ENCODE measurements around the gene FDXACB1. TPM values are rescaled to one million over a fixed set of nuclear protein-coding genes. Genes with fewer than 3 reads are reported as not detected.

FDXACB1 gene
- total RNA-seq, 1 donor from 2014 or later: 3.7 TPM

DNA sequence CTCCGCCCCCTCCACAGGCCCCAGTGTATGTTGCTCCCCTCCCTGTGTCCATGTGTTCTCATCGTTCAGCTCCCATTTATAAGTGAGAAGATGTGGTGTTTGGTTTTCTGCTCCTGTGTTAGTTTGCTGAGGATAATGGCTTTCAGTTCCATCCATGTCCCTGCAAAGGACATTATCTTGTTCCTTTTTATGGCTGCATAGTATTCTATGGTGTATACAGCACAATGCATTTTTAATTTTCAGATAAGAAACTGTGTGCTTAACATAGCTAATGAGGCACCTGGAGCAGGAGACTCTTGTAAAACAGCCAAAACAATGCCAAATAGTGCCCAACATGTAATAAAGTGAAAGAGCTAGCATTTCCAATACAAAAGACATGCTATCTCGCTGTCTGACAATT lies 29.3 kb downstream of the FDXACB1 start:
- TF ChIP-seq, protein P1, sequence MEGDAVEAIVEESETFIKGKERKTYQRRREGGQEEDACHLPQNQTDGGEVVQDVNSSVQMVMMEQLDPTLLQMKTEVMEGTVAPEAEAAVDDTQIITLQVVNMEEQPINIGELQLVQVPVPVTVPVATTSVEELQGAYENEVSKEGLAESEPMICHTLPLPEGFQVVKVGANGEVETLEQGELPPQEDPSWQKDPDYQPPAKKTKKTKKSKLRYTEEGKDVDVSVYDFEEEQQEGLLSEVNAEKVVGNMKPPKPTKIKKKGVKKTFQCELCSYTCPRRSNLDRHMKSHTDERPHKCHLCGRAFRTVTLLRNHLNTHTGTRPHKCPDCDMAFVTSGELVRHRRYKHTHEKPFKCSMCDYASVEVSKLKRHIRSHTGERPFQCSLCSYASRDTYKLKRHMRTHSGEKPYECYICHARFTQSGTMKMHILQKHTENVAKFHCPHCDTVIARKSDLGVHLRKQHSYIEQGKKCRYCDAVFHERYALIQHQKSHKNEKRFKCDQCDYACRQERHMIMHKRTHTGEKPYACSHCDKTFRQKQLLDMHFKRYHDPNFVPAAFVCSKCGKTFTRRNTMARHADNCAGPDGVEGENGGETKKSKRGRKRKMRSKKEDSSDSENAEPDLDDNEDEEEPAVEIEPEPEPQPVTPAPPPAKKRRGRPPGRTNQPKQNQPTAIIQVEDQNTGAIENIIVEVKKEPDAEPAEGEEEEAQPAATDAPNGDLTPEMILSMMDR (IDR thresholded peaks at IDR 0.05; ENCODE audit: insufficient read depth, low read length, poor library complexity, severe bottlenecking): no peak
- H3K4me3 ChIP-seq (ENCODE audit: low read depth, low read length): no peak overlapping the region
- no peak for DNase-seq (ENCODE audit: low read depth)
- H3K36me3 ChIP-seq (ENCODE audit: control insufficient read depth, insufficient read depth, low read length): no peaks in the 10 kb centered on the region
- H3K27me3 ChIP-seq (ENCODE audit: control insufficient read depth, insufficient read depth, low read length): no peaks in the 10 kb centered on the region

DNA sequence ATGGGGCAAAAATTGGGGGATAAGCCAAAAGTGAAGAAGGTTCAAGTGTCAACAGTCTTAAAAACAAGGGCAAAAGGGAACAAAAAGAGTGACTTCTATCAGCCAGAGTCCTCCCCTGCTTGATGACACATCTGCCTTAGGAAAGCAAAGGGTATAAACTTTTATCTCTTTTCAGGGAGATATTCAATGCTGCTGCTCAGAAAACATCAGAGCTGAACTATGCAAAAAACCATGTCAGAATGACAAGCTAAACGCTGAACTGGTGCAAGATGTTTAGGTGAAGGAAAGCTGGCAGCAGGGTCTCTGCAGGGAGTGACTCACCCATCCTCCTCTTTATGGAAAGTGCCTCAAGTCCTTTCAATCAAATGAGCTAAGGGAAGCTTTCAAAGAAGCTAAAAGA lies 32.3 kb downstream of the FDXACB1 start:
- TF ChIP-seq, protein P1 (IDR thresholded peaks at IDR 0.05; ENCODE audit: insufficient read depth, low read length, poor library complexity, severe bottlenecking): no peak
- Histone ChIP-seq H3K4me3 (ENCODE audit: low read depth, low read length) (no peak overlapping the region), H3K27me3 (ENCODE audit: control insufficient read depth, insufficient read depth, low read length) (no peaks in the 10 kb centered on the region), H3K36me3 (ENCODE audit: control insufficient read depth, insufficient read depth, low read length) (no peaks in the 10 kb centered on the region)
- DNase-seq (ENCODE audit: low read depth): no peak

DNA sequence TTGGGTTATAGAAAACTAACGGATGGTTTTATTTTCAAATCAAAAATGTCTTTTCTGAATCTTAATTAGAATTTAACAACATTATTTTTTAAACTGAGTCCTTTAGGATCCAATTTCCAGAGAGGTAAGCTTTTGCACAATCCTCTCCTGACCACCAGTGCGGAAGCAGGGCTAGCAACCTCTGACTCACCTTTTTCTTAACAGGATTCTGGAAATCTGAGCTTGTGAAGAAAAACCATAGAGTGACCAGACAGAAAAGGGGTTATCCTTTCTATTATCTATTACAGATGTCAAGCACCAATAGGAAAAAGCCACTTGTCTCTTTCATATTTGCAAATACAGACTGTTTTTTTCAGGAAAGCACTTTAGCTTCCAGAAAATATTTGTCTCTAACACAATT lies 32.9 kb downstream of the FDXACB1 start:
- DNase-seq (ENCODE audit: low read depth): no peak
- no peaks in the 10 kb centered on the region for H3K36me3 ChIP-seq (ENCODE audit: control insufficient read depth, insufficient read depth, low read length)
- no peak overlapping the region for H3K4me3 ChIP-seq (ENCODE audit: low read depth, low read length)
- no peaks in the 10 kb centered on the region for H3K27me3 ChIP-seq (ENCODE audit: control insufficient read depth, insufficient read depth, low read length)
- TF ChIP-seq, protein P1 (IDR thresholded peaks at IDR 0.05; ENCODE audit: insufficient read depth, low read length, poor library complexity, severe bottlenecking): no peak

DNA sequence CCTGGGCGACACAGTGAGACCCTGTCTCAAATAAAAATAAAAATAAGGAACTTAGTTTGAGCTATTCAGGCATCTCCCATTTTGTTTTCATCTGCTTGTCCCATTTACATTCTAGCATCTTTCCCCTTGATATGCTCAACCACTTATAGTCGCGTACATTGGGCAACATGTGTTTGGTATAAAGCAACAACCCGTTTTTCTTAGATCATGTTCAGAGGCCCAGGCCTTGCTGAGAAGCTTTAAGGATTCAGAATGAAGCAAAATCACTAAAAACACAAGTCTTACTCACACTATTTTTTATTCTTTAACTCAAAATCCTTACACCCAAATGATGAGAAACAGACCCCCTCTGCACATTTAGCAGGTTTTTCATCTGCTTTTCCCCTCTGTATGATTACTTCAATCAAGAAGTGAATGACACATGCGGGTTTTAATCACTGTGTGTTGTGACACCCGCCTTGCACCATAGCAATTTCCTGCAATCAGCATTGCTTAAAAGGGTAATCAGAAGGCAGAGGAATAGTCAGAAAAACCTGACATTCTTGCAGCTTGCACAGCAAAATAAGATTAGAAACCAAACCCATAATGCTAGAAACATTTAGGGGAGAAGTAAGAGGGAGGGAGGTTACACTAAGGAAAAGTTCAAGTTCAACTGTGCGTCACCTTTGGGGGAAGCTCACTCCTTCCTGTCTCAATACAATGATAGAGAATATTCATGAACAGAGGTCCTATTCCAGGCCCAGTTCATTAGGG lies 33.5 kb downstream of the FDXACB1 start:
- Histone ChIP-seq H3K27me3 (ENCODE audit: control insufficient read depth, insufficient read depth, low read length) (no peaks in the 10 kb centered on the region), H3K36me3 (ENCODE audit: control insufficient read depth, insufficient read depth, low read length) (no peaks in the 10 kb centered on the region), H3K4me3 (ENCODE audit: low read depth, low read length) (no peak overlapping the region)
- DNase-seq (ENCODE audit: low read depth): no peak
- TF ChIP-seq, protein P1 (IDR thresholded peaks at IDR 0.05; ENCODE audit: insufficient read depth, low read length, poor library complexity, severe bottlenecking): no peak

DNA sequence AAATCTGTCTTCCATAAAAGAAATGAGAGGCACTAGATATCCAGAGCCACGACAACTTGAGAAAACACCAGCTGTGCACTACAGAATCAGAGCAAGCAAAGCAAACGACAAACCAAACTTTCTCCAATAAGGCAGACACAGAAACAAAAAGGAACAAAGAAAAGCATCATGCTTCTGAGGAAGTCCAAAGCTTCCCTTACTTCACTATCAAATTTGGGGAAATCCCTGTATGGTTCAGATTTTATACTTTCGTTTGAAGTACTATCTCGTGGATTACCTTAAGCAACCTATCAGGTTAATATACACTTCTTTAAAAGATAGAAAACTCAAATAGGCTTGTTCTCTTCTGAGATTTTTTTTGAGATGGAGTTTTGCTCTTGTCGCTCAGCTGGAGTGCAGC lies 35.3 kb downstream of the FDXACB1 start:
- no peaks in the 10 kb centered on the region for H3K27me3 ChIP-seq (ENCODE audit: control insufficient read depth, insufficient read depth, low read length)
- H3K4me3 ChIP-seq (ENCODE audit: low read depth, low read length): no peak overlapping the region
- TF ChIP-seq, protein P1 (IDR thresholded peaks at IDR 0.05; ENCODE audit: insufficient read depth, low read length, poor library complexity, severe bottlenecking): no peak
- H3K36me3 ChIP-seq (ENCODE audit: control insufficient read depth, insufficient read depth, low read length): no peaks in the 10 kb centered on the region
- DNase-seq (ENCODE audit: low read depth): no peak
